ENCODE results near the gene TCERG1L.
A peak's percentile ranks its signal among the peaks of the same experiment; 100 is the strongest.

Gene TCERG1L

GRCh38 chr10:131246775-131247174, 64.7 kb downstream of the TCERG1L start:
- Histone ChIP-seq H3K4ac (ENCODE audit: low read depth in 1 of 2, low read length in 2 of 2) (no peak overlapping the region), H3K36me3 (ENCODE audit: control insufficient read depth in 1 of 2, insufficient read depth in 2 of 2, low read depth in 1 of 2, low read length in 2 of 2) (peaks cover 0 to 3% of the 10 kb centered on the region in 2 experiments), H4K91ac (ENCODE audit: low read length) (no peak overlapping the region), H3K18ac (ENCODE audit: low read depth in 1 of 2, low read length in 2 of 2) (no peak overlapping the region), H3K14ac (ENCODE audit: low read length in 2 of 2) (no peak overlapping the region), H3K23ac (ENCODE audit: low read length in 2 of 2) (no peak overlapping the region), H3K9ac (ENCODE audit: low read length) (no peak overlapping the region), H3K9me3 (ENCODE audit: control insufficient read depth, low read length) (no peaks in the 10 kb centered on the region), H2BK5ac (ENCODE audit: low read depth, low read length, poor library complexity, severe bottlenecking) (no peak overlapping the region), H2BK12ac (ENCODE audit: low read length in 2 of 2) (no peak overlapping the region), H3K4me1 (ENCODE audit: control insufficient read depth, insufficient read depth, low read depth, low read length) (no peaks in the 10 kb centered on the region), H3K4me2 (ENCODE audit: low read length, poor library complexity, severe bottlenecking) (no peak overlapping the region), H2AFZ (ENCODE audit: low read depth, low read length) (no peak overlapping the region), H3K27ac (ENCODE audit: low read length, poor library complexity, severe bottlenecking) (no peak overlapping the region), H2BK15ac (ENCODE audit: low read depth, poor library complexity, severe bottlenecking) (no peak overlapping the region), H3K4me3 (ENCODE audit: insufficient read depth in 1 of 2, low read depth in 1 of 2, low read length in 2 of 2) (no peak overlapping the region), H3K27me3 (ENCODE audit: control insufficient read depth in 1 of 2, insufficient read depth in 1 of 2, low read length in 2 of 2) (peaks cover 0 to 6% of the 10 kb centered on the region in 2 experiments), H3K79me1 (replicated peaks; ENCODE audit: low read length, poor library complexity, severe bottlenecking) (no peaks in the 10 kb centered on the region), H2AK5ac (ENCODE audit: low read length, severe bottlenecking) (no peak overlapping the region), H2BK120ac (ENCODE audit: low read depth, low read length) (no peak overlapping the region), H4K8ac (ENCODE audit: low read length) (no peak overlapping the region)
- DNase-seq: no peak
- 96% methylated on average over 16 of the region's 17 CpGs for WGBS

GRCh38 chr10:131246089-131246488, 65.4 kb downstream of the TCERG1L start:
- H2BK120ac ChIP-seq (ENCODE audit: low read depth, low read length): no peak overlapping the region
- H4K91ac ChIP-seq (ENCODE audit: low read length): no peak overlapping the region
- no peak overlapping the region for H2AFZ ChIP-seq (ENCODE audit: low read depth, low read length)
- H3K18ac ChIP-seq (ENCODE audit: low read depth in 1 of 2, low read length in 2 of 2): no peak overlapping the region
- H2AK5ac ChIP-seq (ENCODE audit: low read length, severe bottlenecking): no peak overlapping the region
- H3K79me1 ChIP-seq (replicated peaks; ENCODE audit: low read length, poor library complexity, severe bottlenecking): no peaks in the 10 kb centered on the region
- H3K14ac ChIP-seq (ENCODE audit: low read length in 2 of 2): no peak overlapping the region
- no peak overlapping the region for H3K4me2 ChIP-seq (ENCODE audit: low read length, poor library complexity, severe bottlenecking)
- H3K27ac ChIP-seq (ENCODE audit: low read length, poor library complexity, severe bottlenecking): no peak overlapping the region
- H3K9me3 ChIP-seq (ENCODE audit: control insufficient read depth, low read length): no peaks in the 10 kb centered on the region
- H2BK15ac ChIP-seq (ENCODE audit: low read depth, poor library complexity, severe bottlenecking): no peak overlapping the region
- H3K4ac ChIP-seq (ENCODE audit: low read depth in 1 of 2, low read length in 2 of 2): no peak overlapping the region
- H3K23ac ChIP-seq (ENCODE audit: low read length in 2 of 2): no peak overlapping the region
- H3K4me1 ChIP-seq (ENCODE audit: control insufficient read depth, insufficient read depth, low read depth, low read length): no peaks in the 10 kb centered on the region
- no peak overlapping the region for H2BK5ac ChIP-seq (ENCODE audit: low read depth, low read length, poor library complexity, severe bottlenecking)
- no peak overlapping the region for H4K8ac ChIP-seq (ENCODE audit: low read length)
- H3K4me3 ChIP-seq (ENCODE audit: insufficient read depth in 1 of 2, low read depth in 1 of 2, low read length in 2 of 2): no peak overlapping the region
- H3K36me3 ChIP-seq (ENCODE audit: control insufficient read depth in 1 of 2, insufficient read depth in 2 of 2, low read depth in 1 of 2, low read length in 2 of 2): peaks cover 0 to 3% of the 10 kb centered on the region in 2 experiments
- H3K9ac ChIP-seq (ENCODE audit: low read length): no peak overlapping the region
- no peak overlapping the region for H2BK12ac ChIP-seq (ENCODE audit: low read length in 2 of 2)
- DNase-seq: no peak
- 55% methylated on average over 4 of the region's 4 CpGs for WGBS
- peaks cover 0 to 6% of the 10 kb centered on the region in 2 experiments for H3K27me3 ChIP-seq (ENCODE audit: control insufficient read depth in 1 of 2, insufficient read depth in 1 of 2, low read length in 2 of 2)

GRCh38 chr10:131245475-131246059, 66.0 kb downstream of the TCERG1L start:
- H2BK12ac ChIP-seq (ENCODE audit: low read length in 2 of 2): no peak overlapping the region
- no peak overlapping the region for H3K9ac ChIP-seq (ENCODE audit: low read length)
- H3K36me3 ChIP-seq (ENCODE audit: control insufficient read depth in 1 of 2, insufficient read depth in 2 of 2, low read depth in 1 of 2, low read length in 2 of 2): peaks cover 0 to 3% of the 10 kb centered on the region in 2 experiments
- no peak overlapping the region for H3K14ac ChIP-seq (ENCODE audit: low read length in 2 of 2)
- H2BK120ac ChIP-seq (ENCODE audit: low read depth, low read length): no peak overlapping the region
- peaks cover 0 to 1% of the 10 kb centered on the region in 2 experiments for H3K27me3 ChIP-seq (ENCODE audit: control insufficient read depth in 1 of 2, insufficient read depth in 1 of 2, low read length in 2 of 2)
- H3K4me2 ChIP-seq (ENCODE audit: low read length, poor library complexity, severe bottlenecking): no peak overlapping the region
- H4K8ac ChIP-seq (ENCODE audit: low read length): no peak overlapping the region
- H3K4me1 ChIP-seq (ENCODE audit: control insufficient read depth, insufficient read depth, low read depth, low read length): no peaks in the 10 kb centered on the region
- H2AFZ ChIP-seq (ENCODE audit: low read depth, low read length): no peak overlapping the region
- H3K9me3 ChIP-seq (ENCODE audit: control insufficient read depth, low read length): no peaks in the 10 kb centered on the region
- H2AK5ac ChIP-seq (ENCODE audit: low read length, severe bottlenecking): no peak overlapping the region
- H3K4ac ChIP-seq (ENCODE audit: low read depth in 1 of 2, low read length in 2 of 2): no peak overlapping the region
- H3K4me3 ChIP-seq (ENCODE audit: insufficient read depth in 1 of 2, low read depth in 1 of 2, low read length in 2 of 2): peak overlapping the region in 1 of 2 experiments; percentile 40
- H4K91ac ChIP-seq (ENCODE audit: low read length): no peak overlapping the region
- 88% methylated on average over 22 of the region's 22 CpGs for WGBS
- no peak overlapping the region for H2BK15ac ChIP-seq (ENCODE audit: low read depth, poor library complexity, severe bottlenecking)
- H2BK5ac ChIP-seq (ENCODE audit: low read depth, low read length, poor library complexity, severe bottlenecking): no peak overlapping the region
- no peak for DNase-seq
- no peak overlapping the region for H3K18ac ChIP-seq (ENCODE audit: low read depth in 1 of 2, low read length in 2 of 2)
- H3K79me1 ChIP-seq (replicated peaks; ENCODE audit: low read length, poor library complexity, severe bottlenecking): no peaks in the 10 kb centered on the region
- no peak overlapping the region for H3K27ac ChIP-seq (ENCODE audit: low read length, poor library complexity, severe bottlenecking)
- no peak overlapping the region for H3K23ac ChIP-seq (ENCODE audit: low read length in 2 of 2)

GRCh38 chr10:131244836-131245235, 66.7 kb downstream of the TCERG1L start:
- H3K79me1 ChIP-seq (replicated peaks; ENCODE audit: low read length, poor library complexity, severe bottlenecking): no peaks in the 10 kb centered on the region
- H3K27me3 ChIP-seq (ENCODE audit: control insufficient read depth in 1 of 2, insufficient read depth in 1 of 2, low read length in 2 of 2): no peaks in the 10 kb centered on the region
- H4K91ac ChIP-seq (ENCODE audit: low read length): no peak overlapping the region
- H3K9me3 ChIP-seq (ENCODE audit: control insufficient read depth, low read length): no peaks in the 10 kb centered on the region
- no peak overlapping the region for H3K4me2 ChIP-seq (ENCODE audit: low read length, poor library complexity, severe bottlenecking)
- H2BK15ac ChIP-seq (ENCODE audit: low read depth, poor library complexity, severe bottlenecking): no peak overlapping the region
- no peak overlapping the region for H3K4me3 ChIP-seq (ENCODE audit: insufficient read depth in 1 of 2, low read depth in 1 of 2, low read length in 2 of 2)
- H3K4ac ChIP-seq (ENCODE audit: low read depth in 1 of 2, low read length in 2 of 2): no peak overlapping the region
- no peaks in the 10 kb centered on the region for H3K4me1 ChIP-seq (ENCODE audit: control insufficient read depth, insufficient read depth, low read depth, low read length)
- H4K8ac ChIP-seq (ENCODE audit: low read length): no peak overlapping the region
- H3K27ac ChIP-seq (ENCODE audit: low read length, poor library complexity, severe bottlenecking): no peak overlapping the region
- H3K23ac ChIP-seq (ENCODE audit: low read length in 2 of 2): no peak overlapping the region
- no peak for DNase-seq
- no peak overlapping the region for H2BK12ac ChIP-seq (ENCODE audit: low read length in 2 of 2)
- H2BK120ac ChIP-seq (ENCODE audit: low read depth, low read length): no peak overlapping the region
- no peak overlapping the region for H2AFZ ChIP-seq (ENCODE audit: low read depth, low read length)
- H3K18ac ChIP-seq (ENCODE audit: low read depth in 1 of 2, low read length in 2 of 2): no peak overlapping the region
- no peak overlapping the region for H2AK5ac ChIP-seq (ENCODE audit: low read length, severe bottlenecking)
- 27% methylated on average over 1 of the region's 1 CpG for WGBS
- H3K36me3 ChIP-seq (ENCODE audit: control insufficient read depth in 1 of 2, insufficient read depth in 2 of 2, low read depth in 1 of 2, low read length in 2 of 2): peaks cover 0 to 3% of the 10 kb centered on the region in 2 experiments
- no peak overlapping the region for H3K9ac ChIP-seq (ENCODE audit: low read length)
- H2BK5ac ChIP-seq (ENCODE audit: low read depth, low read length, poor library complexity, severe bottlenecking): no peak overlapping the region
- H3K14ac ChIP-seq (ENCODE audit: low read length in 2 of 2): no peak overlapping the region

Data from mesenchymal stem cell (in vitro differentiated cells and primary cell).